GM23338 (cell line): Measurements from ENCODE around the gene PHACTR1. TPM values are rescaled to one million over a fixed set of nuclear protein-coding genes. Genes with fewer than 3 reads are reported as not detected.

Experiments used
- ATAC-seq: fragments of 200-7000 bp; cut with Tn5 transposase; 3 replicates; pipeline ENCODE4 v1.9.1; 2020
- DNase-seq: peaks from one replicate; pipeline ENCODE4 v3.0.0-alpha.2; 2015; ENCODE audit warnings: low spot score
- H2AFZ ChIP-seq: fragments of 200-600 bp; sonication (generic); 2 replicates; pipeline ENCODE4 v1.8.0; 2016; ENCODE audit warnings: antibody characterized with exemption, mild to moderate bottlenecking, moderate library complexity
- H3F3A ChIP-seq: fragments of 200-600 bp; sonication (generic); replicated peaks from 2 replicates; pipeline ENCODE4 v1.8.0; 2017; ENCODE audit warnings: antibody characterized with exemption, mixed run types, low read depth
- H3K27ac ChIP-seq: fragments of 200-600 bp; sonication (generic); 2 replicates; pipeline ENCODE4 v1.6.1; 2016; ENCODE audit warnings: low read depth
- H3K27me3 ChIP-seq: fragments of 200-600 bp; sonication (generic); 2 replicates; pipeline ENCODE4 v1.8.0; 2016; ENCODE audit warnings: mild to moderate bottlenecking, mixed run types, moderate library complexity; ENCODE audit not compliant: insufficient read depth
- H3K36me3 ChIP-seq: fragments of 200-600 bp; sonication (generic); 2 replicates; pipeline ENCODE4 v1.8.0; 2016; ENCODE audit warnings: mild to moderate bottlenecking; ENCODE audit not compliant: insufficient read depth
- H3K4me1 ChIP-seq: fragments of 200-600 bp; sonication (generic); 2 replicates; pipeline ENCODE4 v1.8.0; 2016; ENCODE audit warnings: mild to moderate bottlenecking, moderate library complexity; ENCODE audit not compliant: insufficient read depth
- H3K4me2 ChIP-seq: fragments of 200-600 bp; sonication (generic); 2 replicates; pipeline ENCODE4 v1.7.1; 2017; ENCODE audit warnings: mixed run types
- H3K4me3 ChIP-seq: fragments of 200-600 bp; sonication (generic); 2 replicates; pipeline ENCODE4 v1.6.1; 2016; ENCODE audit warnings: mixed run types
- H3K79me2 ChIP-seq: fragments of 200-600 bp; sonication (generic); replicated peaks from 2 replicates; pipeline ENCODE4 v1.8.0; 2017; ENCODE audit warnings: mild to moderate bottlenecking; ENCODE audit not compliant: insufficient read depth
- H3K9me2 ChIP-seq: fragments of 200-600 bp; sonication (generic); 2 replicates; pipeline ENCODE4 v1.8.0; 2017; ENCODE audit not compliant: insufficient read depth
- H4K20me1 ChIP-seq: fragments of 200-600 bp; sonication (generic); replicated peaks from 2 replicates; pipeline ENCODE4 v1.8.0; 2017; ENCODE audit warnings: mild to moderate bottlenecking; ENCODE audit not compliant: insufficient read depth
- H3K27ac Mint-ChIP-seq: 2 replicates; pipeline ENCODE4 v1.8.0; 2020; ENCODE audit warnings: inconsistent platforms, mild to moderate bottlenecking, moderate library complexity, mixed read lengths
- H3K27me3 Mint-ChIP-seq: 3 replicates; pipeline ENCODE4 v1.8.0; 2022; ENCODE audit warnings: low read depth, mild to moderate bottlenecking, moderate library complexity, mixed read lengths, inconsistent platforms; ENCODE audit not compliant: insufficient read depth, poor library complexity
- H3K36me3 Mint-ChIP-seq: 3 replicates; pipeline ENCODE4 v1.8.0; 2021; ENCODE audit warnings: low read depth, mild to moderate bottlenecking, inconsistent platforms, moderate library complexity, mixed read lengths
- H3K4me1 Mint-ChIP-seq: 3 replicates; pipeline ENCODE4 v1.8.0; 2020; ENCODE audit warnings: mild to moderate bottlenecking, inconsistent platforms, mixed read lengths
- H3K4me3 Mint-ChIP-seq: 3 replicates; pipeline ENCODE4 v1.8.0; 2021; ENCODE audit warnings: moderate library complexity, mild to moderate bottlenecking, inconsistent platforms, mixed read lengths
- H3K9me3 Mint-ChIP-seq: 3 replicates; pipeline ENCODE4 v1.8.0; 2020; ENCODE audit warnings: moderate library complexity, mild to moderate bottlenecking, inconsistent platforms, mixed read lengths
- CREB1 ChIP-seq: fragments of 250-450 bp; sonication (Bioruptor Pico); IDR thresholded peaks from 2 replicates; pipeline ENCODE4 v1.5.0; 2020; ENCODE audit warnings: low read depth, mild to moderate bottlenecking, moderate library complexity
- NANOG ChIP-seq: IDR thresholded peaks from 2 replicates; pipeline ENCODE4 v1.6.1; 2016; ENCODE audit warnings: antibody characterized with exemption, borderline replicate concordance
- ZNF331 ChIP-seq: fragments of 250-450 bp; sonication (Bioruptor Pico); IDR thresholded peaks from 2 replicates; pipeline ENCODE4 v1.5.0; 2020; ENCODE audit warnings: low read depth, mild to moderate bottlenecking, moderate library complexity
- ZNF462 ChIP-seq: fragments of 250-450 bp; sonication (Bioruptor Pico); IDR thresholded peaks from 2 replicates; pipeline ENCODE4 v1.5.0; 2020; ENCODE audit warnings: mild to moderate bottlenecking, moderate library complexity
- polyA plus RNA-seq: library from polyadenylated mRNA; unstranded; fragments of >200 nt; fragmentation: Nextera tagmentation; extraction: Ambion mirVana; gene quantifications from 2 replicates; pipeline ENCODE4 v1.2.1, GENCODE V29; 2016
- total RNA-seq: library from RNA; depleted of rRNA; stranded (reverse); fragments of >200 nt; shearing (Covaris generic); gene quantifications from 2 replicates; pipeline ENCODE4 v1.2.3, GENCODE V29; 2014

PHACTR1 gene
- total and polyA plus RNA-seq, 2 experiments from 2014 or later, result 5.9 to 19.3 TPM

DNA sequence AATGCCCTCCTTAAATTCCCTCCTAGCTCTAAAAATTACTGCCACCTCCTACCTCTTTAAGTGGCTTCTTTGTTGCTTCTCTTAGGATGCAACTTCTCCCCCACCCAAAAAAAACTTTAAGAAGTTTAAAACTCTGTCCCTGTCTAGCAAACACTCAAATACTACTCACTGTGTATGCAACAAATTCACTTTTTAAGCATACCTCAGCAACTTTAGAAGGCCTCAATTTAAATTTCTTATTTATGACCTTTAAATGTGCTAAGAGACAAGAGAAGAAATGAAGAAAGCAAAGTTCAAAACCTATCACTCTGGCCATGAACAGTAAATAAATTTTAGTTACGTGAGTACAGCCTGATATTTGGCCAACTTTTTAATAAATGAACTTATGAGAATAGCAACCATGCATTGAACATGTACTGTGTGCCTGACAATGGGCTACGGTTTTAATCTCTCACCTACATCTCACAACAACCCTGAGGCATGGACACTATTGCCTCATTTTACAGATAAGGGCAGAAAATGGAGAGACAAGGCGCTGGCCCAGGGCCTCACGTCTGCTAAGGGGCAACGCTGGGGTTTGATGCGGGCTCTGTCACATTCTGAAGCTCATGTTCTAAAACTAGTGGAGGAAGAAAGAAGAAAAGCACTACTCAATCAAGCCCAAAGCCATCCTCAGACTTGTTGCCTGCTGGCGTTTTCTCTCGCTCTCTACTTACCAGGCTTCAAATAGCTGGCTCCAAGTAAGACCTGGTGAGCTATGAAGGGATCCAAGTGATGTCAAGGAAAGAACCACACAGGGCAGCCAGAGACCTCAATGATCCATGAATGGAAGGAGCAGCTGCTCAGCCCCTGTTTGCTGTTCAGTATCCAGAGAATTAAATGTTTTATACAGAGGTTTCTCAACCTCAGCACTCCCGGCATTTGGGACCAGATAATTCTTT lies 512.0 kb downstream of the PHACTR1 start:
- no peaks in the 10 kb centered on the region for H4K20me1 ChIP-seq
- H3K4me1 Mint-ChIP-seq, result peaks cover 9% of the 10 kb centered on the region
- TF ChIP-seq NANOG (no peak), ZNF331 (no peak), CREB1 (no peak), ZNF462 (no peak)
- no peak overlapping the region for H2AFZ ChIP-seq
- H3K4me1 ChIP-seq, result no peaks in the 10 kb centered on the region
- H3K27me3 ChIP-seq, result no peaks in the 10 kb centered on the region
- no peaks in the 10 kb centered on the region for H3K9me3 Mint-ChIP-seq
- H3K27ac Mint-ChIP-seq, result no peak overlapping the region
- no peak overlapping the region for H3K4me3 ChIP-seq
- H3K9me2 ChIP-seq, result no peaks in the 10 kb centered on the region
- ATAC-seq, result peak; percentile 23; the same call in 1 of the 3 replicates
- no peaks in the 10 kb centered on the region for H3K79me2 ChIP-seq
- H3K4me2 ChIP-seq, result no peak overlapping the region
- H3K4me3 Mint-ChIP-seq, result no peak overlapping the region
- no peaks in the 10 kb centered on the region for H3F3A ChIP-seq
- no peak for DNase-seq
- no peak overlapping the region for H3K27ac ChIP-seq
- H3K36me3 Mint-ChIP-seq, result no peaks in the 10 kb centered on the region
- no peaks in the 10 kb centered on the region for H3K36me3 ChIP-seq
- H3K27me3 Mint-ChIP-seq, result no peaks in the 10 kb centered on the region
